ENCODE results near the gene MAP3K6. TPM values are rescaled to one million over a fixed set of nuclear protein-coding genes. Genes with fewer than 3 reads are reported as not detected.

The MAP3K6 gene
- total and polyA plus RNA-seq, 2 of the 13 experiments (the other 11 are each of a cell fraction or from before 2014, with no cell fraction given) = 2.7 to 3.2 TPM

GRCh38 chr1:27365372-27366112 lies 1.2 kb downstream of the MAP3K6 start (continued):
- TF ChIP-seq, protein P1, sequence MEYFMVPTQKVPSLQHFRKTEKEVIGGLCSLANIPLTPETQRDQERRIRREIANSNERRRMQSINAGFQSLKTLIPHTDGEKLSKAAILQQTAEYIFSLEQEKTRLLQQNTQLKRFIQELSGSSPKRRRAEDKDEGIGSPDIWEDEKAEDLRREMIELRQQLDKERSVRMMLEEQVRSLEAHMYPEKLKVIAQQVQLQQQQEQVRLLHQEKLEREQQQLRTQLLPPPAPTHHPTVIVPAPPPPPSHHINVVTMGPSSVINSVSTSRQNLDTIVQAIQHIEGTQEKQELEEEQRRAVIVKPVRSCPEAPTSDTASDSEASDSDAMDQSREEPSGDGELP (IDR thresholded peaks at IDR 0.05; ENCODE audit: borderline replicate concordance, low read depth) = peak; percentile 21; the same call in 1 of the 2 replicates
- TF ChIP-seq SP4 (CRISPR knock-in tag; IDR thresholded peaks at IDR 0.05) (peak; percentile 88), GATA4 (IDR thresholded peaks at IDR 0.05; ENCODE audit: borderline replicate concordance, low read depth) (0 out of 2 replicates have a peak, but pooled peaks have one; percentile 6), KAT8 (CRISPR knock-in tag; IDR thresholded peaks at IDR 0.05) (0 out of 2 replicates have a peak, but pooled peaks have one; percentile 44), KLF12 (CRISPR knock-in tag; IDR thresholded peaks at IDR 0.05; ENCODE audit: borderline replicate concordance) (no peak), ELF1 (CRISPR knock-in tag; IDR thresholded peaks at IDR 0.05) (peak; percentile 49; the same call in 1 of the 2 replicates), SAP130 (CRISPR knock-in tag; IDR thresholded peaks at IDR 0.05; ENCODE audit: low read depth) (peak; percentile 56), ZSCAN25 (CRISPR knock-in tag; IDR thresholded peaks at IDR 0.05) (peak; percentile 49; the same call in 1 of the 2 replicates), KMT2B (CRISPR knock-in tag; IDR thresholded peaks at IDR 0.05) (no peak), THRA (CRISPR knock-in tag; IDR thresholded peaks at IDR 0.05; ENCODE audit: borderline replicate concordance) (no peak), NR2F2 (IDR thresholded peaks at IDR 0.05; ENCODE audit: borderline replicate concordance, low read depth) (no peak), SP1 (IDR thresholded peaks at IDR 0.05) (no peak), SP1 (CRISPR knock-in tag; IDR thresholded peaks at IDR 0.05) (peak; percentile 63)
- TF ChIP-seq, protein P2, sequence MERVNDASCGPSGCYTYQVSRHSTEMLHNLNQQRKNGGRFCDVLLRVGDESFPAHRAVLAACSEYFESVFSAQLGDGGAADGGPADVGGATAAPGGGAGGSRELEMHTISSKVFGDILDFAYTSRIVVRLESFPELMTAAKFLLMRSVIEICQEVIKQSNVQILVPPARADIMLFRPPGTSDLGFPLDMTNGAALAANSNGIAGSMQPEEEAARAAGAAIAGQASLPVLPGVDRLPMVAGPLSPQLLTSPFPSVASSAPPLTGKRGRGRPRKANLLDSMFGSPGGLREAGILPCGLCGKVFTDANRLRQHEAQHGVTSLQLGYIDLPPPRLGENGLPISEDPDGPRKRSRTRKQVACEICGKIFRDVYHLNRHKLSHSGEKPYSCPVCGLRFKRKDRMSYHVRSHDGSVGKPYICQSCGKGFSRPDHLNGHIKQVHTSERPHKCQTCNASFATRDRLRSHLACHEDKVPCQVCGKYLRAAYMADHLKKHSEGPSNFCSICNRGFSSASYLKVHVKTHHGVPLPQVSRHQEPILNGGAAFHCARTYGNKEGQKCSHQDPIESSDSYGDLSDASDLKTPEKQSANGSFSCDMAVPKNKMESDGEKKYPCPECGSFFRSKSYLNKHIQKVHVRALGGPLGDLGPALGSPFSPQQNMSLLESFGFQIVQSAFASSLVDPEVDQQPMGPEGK (CRISPR knock-in tag; IDR thresholded peaks at IDR 0.05) = 0 out of 2 replicates have a peak, but pooled peaks have one; percentile 25
- TF ChIP-seq, protein P3, sequence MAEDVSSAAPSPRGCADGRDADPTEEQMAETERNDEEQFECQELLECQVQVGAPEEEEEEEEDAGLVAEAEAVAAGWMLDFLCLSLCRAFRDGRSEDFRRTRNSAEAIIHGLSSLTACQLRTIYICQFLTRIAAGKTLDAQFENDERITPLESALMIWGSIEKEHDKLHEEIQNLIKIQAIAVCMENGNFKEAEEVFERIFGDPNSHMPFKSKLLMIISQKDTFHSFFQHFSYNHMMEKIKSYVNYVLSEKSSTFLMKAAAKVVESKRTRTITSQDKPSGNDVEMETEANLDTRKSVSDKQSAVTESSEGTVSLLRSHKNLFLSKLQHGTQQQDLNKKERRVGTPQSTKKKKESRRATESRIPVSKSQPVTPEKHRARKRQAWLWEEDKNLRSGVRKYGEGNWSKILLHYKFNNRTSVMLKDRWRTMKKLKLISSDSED (CRISPR knock-in tag; IDR thresholded peaks at IDR 0.05) = no peak
